ENCODE measurements around the gene ATP2C2.

DNA sequence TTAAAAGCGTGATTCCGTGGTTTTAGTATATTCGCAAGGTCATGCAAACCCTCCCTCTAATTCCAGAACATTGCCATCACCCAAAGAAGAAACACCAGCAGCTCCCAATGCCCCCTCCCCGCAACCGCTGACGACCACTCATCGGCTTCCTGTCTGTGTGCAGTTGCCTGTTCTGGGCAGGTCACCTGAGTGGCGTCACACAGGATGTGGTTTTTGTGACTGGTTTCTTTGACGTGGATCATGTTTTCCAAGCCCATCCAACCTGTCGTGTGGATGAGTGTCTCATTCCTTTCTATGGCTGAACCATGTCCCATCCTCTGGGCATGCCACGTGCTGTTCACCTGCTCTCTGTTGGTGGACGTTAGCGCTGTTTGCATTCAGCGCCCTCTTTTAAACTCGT is 8.2 kb upstream of the ATP2C2 start:
- TF ChIP-seq CTCF (IDR thresholded peaks at IDR 0.05) = no peak
- no peak for TF ChIP-seq POLR2AphosphoS5 (IDR thresholded peaks at IDR 0.05)
- TF ChIP-seq POLR2A (IDR thresholded peaks at IDR 0.05) = no peak
